ENCODE data around the gene SKOR1. TPM values are rescaled to one million over a fixed set of nuclear protein-coding genes. Genes with fewer than 3 reads are reported as not detected.

Gene SKOR1
- polyA plus RNA-seq, 3 donors, result 0.16 to 0.29 (median 0.25) TPM

DNA sequence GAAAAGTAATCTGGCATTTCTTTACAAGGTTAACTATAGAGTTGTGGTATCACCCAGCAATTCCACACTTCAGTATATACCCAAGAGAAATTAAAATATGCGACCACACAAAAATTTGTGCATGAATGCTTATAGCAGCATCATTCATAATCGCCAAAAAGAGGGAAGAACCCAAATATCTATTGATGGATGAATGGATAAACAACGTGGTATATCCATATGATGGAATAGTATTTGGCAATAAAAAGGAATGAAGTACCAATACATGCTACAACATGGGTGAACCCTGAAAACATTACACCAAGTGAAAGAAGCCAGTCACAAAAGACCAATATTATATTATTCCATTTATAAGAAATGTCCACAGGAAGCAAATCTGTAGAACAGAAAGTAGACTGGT, 8.6 kb upstream of the SKOR1 start:
- no peak for DNase-seq (ENCODE audit: low read depth in 3 of 3, low spot score in 2 of 3)

GRCh38 chr15:67818464-67818863, 6.8 kb upstream of the SKOR1 start:
- no peak for DNase-seq (ENCODE audit: low read depth in 3 of 3, low spot score in 2 of 3)

DNA sequence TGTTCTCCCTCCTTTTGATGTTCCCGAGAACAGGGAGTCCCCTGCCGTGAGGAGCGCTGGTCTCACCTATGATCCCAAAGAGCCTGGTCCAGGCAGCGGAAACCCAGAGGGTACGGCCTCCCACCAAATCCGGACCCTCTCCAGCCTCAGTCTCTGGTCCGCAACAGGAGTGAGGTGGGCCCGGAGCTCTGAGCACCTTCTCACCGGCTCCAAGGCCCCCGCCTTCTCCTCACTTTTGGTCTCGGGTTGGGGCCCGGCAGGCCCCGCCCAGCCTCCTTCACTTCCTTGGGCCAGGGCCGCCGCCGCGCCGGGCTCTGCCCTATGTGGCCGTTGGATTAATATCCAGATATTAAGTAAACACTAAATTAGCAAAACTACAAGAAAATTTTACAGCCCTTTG, 5.7 kb upstream of the SKOR1 start:
- DNase-seq (ENCODE audit: low read depth in 3 of 3, low spot score in 2 of 3), result no peak

DNA sequence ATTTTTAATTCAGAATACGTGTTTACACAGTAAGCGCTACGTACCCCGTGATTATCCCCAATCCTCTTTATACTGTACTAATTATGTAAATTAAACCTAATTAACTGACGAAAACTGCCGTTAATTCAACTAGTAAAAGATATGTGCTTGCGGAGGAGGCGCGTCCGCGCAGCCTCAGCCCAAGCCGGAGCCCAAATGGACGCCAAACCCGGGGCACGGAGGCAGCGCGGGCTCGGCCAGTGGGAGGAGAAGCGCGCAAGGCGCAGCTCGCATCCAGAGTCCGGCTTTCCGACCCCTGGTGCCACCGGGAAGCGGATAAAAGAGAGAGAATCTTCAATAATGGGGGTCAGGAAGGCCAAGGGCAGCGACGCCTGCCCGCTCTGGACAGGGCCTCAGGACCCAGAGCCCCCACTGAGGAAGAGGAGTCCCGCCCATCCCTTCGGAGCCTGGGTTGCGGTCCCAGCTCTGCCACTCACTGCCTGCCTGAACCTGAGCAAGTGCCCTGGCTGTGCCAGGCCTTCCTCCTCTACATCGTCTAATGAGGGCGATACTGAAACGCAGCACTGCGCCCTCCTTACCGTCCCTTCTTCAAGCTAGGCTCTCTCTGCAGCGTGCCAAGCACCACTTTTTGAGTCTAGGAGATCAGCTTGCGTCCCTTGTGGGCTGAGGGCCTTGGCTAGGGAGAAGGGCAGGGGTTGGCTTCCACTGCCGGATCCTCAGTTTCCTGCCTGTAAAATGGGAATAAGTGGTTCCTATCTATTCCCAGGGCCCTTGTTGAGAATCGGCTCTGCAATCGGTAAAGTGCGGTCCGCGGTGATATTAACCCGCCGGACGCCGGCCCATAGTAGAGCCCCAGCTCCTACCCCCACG, 5.0 kb upstream of the SKOR1 start:
- DNase-seq (ENCODE audit: low read depth in 3 of 3, low spot score in 2 of 3), result no peak

DNA sequence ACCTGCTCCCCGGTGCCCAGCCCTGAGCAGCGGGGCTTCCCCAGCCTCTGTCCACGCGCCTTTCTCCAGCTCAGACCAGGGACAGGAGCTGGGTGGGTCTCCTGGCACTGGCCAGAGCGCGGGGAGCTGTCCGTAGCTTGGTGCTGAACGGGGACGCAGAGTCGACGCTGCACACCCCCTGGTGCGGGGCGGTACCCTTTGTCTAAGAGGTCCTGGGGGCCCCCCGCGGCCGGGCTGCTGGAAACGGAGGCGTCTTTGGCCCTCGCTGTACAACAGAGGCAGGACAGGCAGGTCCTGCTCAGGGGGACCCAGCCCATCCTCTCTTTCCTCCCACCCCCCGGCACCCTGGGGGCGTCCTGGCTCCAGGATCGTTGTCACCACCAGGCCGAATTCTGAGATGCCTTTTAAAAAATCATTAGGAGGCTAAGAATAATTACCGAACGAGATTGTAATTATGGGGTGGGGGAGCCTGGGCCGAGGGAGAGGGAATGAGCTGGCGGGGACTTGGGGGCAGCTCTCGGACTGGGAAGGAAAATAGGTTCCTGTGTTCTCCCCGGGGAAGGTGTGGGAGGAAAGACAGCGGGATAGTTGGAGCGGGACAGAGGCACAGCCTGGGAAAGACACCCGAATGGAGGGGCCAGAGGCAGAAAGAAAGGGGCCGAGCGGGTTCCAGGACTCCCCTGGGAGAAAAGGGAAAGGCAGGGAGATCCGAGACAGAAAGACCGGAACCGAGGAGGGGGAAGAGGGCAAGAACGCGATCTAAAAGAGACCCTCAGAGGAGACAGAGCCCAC, 4.1 kb upstream of the SKOR1 start:
- no peak for DNase-seq (ENCODE audit: low read depth in 3 of 3, low spot score in 2 of 3)

GRCh38 chr15:67821784-67822440, 3.4 kb upstream of the SKOR1 start:
- DNase-seq (ENCODE audit: low read depth in 3 of 3, low spot score in 2 of 3), result no peak

DNA sequence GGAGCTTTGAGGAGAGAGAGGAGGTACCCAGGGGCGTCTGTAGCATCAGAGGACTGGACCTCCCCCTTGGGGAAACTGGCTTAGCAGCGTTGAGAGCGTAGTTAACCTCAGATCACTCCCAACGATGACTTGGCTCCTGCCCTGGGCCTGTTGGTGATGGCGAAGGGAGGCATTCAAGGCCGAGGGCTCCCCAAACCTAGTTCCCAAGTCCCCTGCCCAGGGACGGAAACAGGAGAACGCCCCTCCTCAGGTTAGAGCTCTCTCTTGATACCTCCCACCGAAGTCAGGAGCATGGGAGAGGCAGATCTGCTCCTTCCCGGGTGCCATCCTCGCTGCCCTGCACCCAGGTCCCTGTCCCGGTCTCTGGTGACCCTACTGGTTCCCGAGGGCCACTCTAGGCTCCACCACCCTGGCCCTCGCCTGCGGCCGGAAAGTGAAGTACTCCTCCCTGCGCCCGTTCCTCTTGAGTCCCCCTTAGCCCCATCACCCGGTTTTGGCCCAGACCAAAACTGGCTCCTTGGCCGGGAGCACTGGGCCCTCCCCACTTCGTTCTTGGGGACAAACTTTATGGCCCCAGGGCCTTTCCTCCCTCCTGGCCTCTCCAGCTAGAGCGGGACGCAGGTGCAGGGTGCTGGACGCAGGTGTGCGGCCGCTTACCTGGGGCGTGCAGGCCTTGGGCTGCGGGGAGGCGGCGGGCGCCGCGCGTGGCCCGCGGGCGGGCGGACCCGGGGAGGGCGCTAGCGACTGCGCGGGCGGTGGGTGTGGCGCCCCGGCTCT, 2.6 kb upstream of the SKOR1 start:
- no peak for DNase-seq (ENCODE audit: low read depth in 3 of 3, low spot score in 2 of 3)

GRCh38 chr15:67823314-67824196, 1.8 kb upstream of the SKOR1 start:
- DNase-seq (ENCODE audit: low read depth in 3 of 3, low spot score in 2 of 3), result no peak

- DNase-seq (ENCODE audit: low read depth in 3 of 3, low spot score in 2 of 3), result no peak
Measured at GRCh38 chr15:67824197-67824968, 926 bp upstream of the SKOR1 start.

DNA sequence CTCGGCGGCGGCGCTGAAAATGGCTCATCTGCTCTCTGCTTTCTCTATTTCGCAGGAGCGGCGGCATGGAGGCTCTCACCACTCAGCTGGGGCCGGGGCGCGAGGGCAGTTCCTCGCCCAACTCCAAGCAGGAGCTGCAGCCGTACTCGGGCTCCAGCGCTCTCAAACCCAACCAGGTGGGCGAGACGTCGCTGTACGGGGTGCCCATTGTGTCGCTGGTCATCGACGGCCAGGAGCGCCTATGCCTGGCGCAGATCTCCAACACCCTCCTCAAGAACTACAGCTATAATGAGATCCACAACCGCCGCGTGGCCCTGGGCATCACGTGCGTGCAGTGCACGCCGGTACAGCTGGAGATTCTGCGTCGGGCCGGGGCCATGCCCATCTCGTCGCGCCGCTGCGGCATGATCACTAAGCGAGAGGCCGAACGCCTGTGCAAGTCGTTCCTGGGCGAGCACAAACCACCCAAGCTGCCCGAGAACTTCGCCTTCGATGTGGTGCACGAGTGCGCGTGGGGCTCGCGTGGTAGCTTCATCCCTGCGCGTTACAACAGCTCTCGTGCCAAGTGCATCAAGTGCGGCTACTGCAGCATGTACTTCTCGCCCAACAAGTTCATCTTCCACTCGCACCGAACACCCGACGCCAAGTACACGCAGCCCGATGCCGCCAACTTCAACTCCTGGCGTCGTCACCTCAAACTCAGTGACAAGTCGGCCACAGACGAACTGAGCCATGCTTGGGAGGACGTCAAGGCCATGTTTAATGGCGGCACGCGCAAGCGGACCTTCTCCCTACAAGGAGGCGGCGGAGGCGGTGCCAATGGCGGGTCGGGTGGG, 790 bp downstream of the SKOR1 start:
- no peak for DNase-seq (ENCODE audit: low read depth in 3 of 3, low spot score in 2 of 3)

- DNase-seq (ENCODE audit: low read depth in 3 of 3, low spot score in 2 of 3), result no peak
Measured at GRCh38 chr15:67826717-67827561, 1.6 kb downstream of the SKOR1 start.

- no peak for DNase-seq (ENCODE audit: low read depth in 3 of 3, low spot score in 2 of 3)
Measured at GRCh38 chr15:67827562-67828277, 2.4 kb downstream of the SKOR1 start.

- DNase-seq (ENCODE audit: low read depth in 3 of 3, low spot score in 2 of 3), result no peak
Measured at GRCh38 chr15:67828278-67828968, 3.1 kb downstream of the SKOR1 start.

DNA sequence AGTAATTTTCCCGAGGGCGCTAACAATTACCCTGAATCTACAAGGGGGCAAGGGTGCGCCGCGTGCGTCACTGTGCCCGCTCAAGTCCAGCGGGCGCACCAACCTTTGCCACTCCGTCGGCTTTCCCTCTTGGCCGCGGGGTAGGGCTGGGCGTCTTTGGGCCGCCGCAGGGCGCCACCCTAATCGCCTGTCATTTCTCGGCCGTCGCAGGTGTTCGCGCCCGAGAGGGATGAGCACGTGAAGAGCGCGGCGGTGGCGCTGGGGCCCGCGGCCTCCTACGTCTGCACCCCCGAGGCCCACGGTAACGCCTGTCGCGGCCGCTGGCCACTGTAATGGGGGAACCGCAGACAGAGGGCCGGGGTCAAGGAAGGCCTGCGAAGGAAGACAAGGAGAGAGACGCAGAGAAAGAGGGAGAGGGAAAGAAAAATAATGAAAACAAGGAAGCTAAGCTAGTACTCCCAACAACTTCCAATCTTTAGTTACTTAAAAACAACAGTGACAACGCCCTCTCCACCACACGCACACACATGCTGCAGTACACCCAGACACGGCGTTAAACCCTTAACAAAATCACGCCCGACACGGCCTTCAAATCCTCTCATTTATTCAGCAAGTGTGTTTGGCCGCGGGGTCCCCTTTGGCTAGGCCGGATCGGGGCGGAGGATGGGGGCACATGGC, 3.8 kb downstream of the SKOR1 start:
- no peak for DNase-seq (ENCODE audit: low read depth in 3 of 3, low spot score in 2 of 3)
